HG03521 (cell line): ENCODE data around the gene KCTD17.

ENCODE experiments used
- ATAC-seq: cut with Tn5 transposase; IDR thresholded peaks from one replicate; pipeline ENCODE4 v1.9.1; 2021; ENCODE audit warnings: mild to moderate bottlenecking, moderate library complexity; ENCODE audit not compliant: unreplicated experiment

KCTD17 gene

DNA sequence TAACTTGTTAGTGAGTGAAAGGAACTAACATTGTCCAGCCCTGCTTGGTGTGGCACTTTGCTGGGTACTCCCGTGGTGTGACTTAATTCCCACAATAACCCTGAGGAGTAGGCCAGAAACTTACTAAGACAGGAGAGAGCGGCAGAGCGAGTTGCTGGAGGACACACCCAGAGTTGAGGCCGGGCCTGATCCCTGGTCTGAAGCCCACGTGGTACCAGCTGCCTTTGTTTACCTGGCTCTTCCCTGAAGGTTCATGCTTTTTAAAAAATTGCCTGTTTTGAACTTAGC lies 31.4 kb upstream of the KCTD17 start:
- no peak for ATAC-seq

- no peak for ATAC-seq
Observed at GRCh38 chr22:37021041-37021440, 30.5 kb upstream of the KCTD17 start.

- no peak for ATAC-seq
Observed at GRCh38 chr22:37021710-37022482, 29.6 kb upstream of the KCTD17 start.

DNA sequence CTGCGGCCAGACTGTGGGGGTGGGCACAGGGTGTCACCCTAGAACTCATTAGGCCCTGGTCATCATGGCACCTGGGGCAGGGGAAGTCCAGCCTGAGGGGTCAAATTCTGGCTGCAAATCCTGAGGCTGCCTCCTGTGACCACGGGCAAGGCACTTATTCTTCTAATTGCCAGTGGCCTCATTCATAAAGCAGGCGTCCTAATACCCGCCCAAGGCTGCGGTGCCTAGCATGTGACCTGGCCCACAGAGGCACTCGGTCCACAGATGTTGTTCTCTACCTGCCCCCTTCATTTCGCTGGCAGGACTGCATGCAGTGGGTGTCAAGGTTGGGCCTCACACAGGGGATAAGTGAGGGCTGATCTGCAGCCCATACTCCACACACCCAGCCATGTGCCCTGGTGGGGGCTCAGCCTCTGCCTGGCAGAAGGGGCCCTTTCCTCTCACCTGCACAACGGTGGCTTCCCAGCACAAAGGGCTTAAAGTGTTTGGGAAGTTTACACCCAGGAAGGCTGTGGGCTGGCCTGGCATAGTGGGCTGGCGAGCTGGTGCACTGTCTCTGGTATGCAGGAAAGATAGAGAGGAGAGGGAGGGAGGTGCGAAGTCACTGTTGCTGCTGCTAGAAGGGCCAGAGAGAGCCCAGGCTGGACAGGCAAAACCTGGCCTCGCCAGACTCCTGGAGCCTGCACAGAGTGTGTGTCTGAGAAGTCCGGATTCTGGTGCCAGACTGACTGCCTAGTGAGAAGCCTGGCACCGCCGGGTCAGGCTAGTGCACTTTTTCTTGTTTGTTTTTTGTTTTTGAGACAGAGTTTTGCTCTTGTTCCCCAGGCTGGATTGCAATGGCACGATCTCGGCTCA lies 28.8 kb upstream of the KCTD17 start:
- ATAC-seq: no peak

DNA sequence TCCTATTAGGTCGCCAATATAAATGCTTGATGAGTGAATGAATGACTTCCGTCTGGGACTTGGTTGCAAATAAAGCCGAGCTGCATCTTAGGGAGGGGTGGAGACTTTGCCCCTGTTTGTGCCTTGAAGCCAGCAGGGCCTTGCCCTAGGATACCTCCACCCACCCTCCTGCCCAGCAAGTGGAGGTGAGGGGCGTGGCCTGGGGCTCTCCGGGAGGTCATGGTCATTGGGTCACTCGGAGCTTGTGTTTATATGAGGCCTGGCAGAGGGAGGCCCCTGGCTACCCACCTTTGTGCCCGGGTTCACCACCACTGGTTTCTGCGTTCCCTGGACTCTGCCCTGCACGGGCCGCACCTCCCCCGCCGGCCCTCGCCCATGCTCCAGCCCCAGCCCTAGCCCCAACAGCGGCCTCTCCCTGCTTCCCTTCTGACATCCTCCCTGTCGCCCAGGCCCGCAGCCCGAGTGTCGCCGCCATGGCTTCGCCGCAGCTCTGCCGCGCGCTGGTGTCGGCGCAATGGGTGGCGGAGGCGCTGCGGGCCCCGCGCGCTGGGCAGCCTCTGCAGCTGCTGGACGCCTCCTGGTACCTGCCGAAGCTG lies 27.7 kb upstream of the KCTD17 start:
- no peak for ATAC-seq

- no peak for ATAC-seq
Observed at GRCh38 chr22:37024339-37025157, 27.0 kb upstream of the KCTD17 start.

- no peak for ATAC-seq
Observed at GRCh38 chr22:37025500-37026070, 26.0 kb upstream of the KCTD17 start.

GRCh38 chr22:37026325-37026724 lies 25.2 kb upstream of the KCTD17 start:
- ATAC-seq: no peak

GRCh38 chr22:37027556-37027955 lies 24.0 kb upstream of the KCTD17 start:
- no peak for ATAC-seq

DNA sequence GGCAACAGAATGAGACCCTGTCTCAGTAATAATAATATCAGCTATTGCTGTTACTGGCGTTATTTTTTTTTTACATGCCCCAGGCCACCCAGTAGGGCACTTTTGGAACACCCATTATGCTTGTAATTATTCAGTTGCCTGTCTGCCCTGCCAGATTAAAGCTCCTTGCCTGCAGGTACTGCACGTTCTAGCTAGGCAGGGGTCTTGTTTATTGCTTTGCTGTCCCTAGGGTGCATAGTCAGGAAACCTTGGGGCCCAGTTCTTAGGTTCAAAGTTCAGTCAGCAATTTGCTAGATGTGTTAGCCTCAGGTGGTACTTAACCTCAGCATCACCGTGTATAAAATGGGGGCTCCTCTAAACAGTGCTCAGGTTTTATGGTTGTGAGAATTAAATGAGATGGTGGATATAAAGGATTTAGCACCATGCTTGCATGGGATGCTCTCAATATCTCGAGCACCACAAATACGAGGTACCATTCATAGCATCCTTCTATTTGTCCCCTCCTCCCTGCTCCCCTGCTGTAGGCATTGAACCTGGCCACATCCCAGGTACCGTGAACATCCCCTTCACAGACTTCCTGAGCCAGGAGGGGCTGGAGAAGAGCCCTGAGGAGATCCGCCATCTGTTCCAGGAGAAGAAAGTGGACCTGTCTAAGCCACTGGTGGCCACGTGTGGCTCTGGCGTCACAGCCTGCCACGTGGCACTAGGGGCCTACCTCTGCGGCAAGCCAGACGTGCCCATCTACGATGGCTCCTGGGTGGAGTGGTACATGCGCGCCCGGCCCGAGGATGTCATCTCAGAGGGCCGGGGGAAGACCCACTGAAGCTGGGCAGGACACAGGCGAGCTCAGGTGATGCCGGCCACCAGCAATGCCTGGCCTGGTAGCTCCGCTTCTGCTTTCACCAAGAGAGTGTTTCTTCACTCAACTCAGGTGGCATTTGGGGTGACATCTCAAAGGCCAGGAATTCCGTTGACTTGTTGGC lies 22.6 kb upstream of the KCTD17 start:
- no peak for ATAC-seq

DNA sequence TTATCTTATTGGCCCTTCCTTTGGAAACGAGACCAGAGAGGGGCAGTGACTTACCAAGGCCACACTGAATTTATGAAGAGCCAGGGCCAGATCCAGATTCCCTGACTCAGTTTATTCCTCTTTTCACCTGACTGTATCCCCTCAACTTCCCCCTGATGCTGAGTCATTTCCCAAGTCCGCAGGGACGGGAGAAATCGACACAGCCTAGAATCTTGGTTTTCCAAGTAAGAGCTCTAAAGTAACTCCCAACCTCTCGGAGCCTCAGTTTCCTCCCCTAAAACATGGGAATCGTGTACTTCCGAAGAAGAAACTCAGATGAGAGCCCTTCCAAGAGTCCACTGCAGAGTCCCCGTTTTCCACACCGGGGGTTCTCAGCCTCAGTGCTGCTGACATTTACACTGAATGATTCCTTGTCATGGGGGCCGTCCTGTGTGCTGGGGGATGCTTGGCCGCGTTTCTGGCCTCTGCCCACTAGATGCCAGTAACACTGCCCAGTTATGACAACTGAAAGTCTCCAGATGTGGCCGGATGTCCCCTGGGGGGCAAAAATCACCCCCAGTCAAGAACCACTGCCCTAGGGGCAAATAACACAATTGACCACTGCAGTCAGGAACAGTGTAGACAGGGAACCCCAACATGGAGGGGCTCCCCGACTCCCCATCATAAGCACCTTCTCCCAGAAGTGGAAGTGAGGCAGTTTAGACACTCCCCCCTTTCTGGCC lies 20.8 kb upstream of the KCTD17 start:
- ATAC-seq: no peak

DNA sequence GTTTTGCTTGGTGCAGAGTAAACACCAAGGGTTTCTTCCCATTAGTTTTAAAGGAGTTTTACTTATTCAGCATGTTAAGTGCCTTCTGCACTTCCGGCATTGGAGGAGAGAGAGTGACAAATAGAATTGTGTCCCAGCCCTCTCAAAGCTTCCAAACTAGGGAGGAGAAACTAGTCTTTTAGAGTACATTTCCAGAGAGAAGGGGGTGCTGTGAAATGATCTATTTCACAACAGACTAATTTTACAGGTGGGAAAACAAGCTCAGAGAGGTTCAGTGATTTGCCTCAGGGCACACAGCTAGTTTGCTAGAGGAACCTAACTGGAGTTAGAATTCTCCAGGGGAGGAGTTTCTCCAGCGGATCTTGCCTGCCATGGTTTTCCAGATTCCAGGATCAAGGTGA lies 19.4 kb upstream of the KCTD17 start:
- ATAC-seq: no peak

- no peak for ATAC-seq
Observed at GRCh38 chr22:37032535-37033460, 18.7 kb upstream of the KCTD17 start.

DNA sequence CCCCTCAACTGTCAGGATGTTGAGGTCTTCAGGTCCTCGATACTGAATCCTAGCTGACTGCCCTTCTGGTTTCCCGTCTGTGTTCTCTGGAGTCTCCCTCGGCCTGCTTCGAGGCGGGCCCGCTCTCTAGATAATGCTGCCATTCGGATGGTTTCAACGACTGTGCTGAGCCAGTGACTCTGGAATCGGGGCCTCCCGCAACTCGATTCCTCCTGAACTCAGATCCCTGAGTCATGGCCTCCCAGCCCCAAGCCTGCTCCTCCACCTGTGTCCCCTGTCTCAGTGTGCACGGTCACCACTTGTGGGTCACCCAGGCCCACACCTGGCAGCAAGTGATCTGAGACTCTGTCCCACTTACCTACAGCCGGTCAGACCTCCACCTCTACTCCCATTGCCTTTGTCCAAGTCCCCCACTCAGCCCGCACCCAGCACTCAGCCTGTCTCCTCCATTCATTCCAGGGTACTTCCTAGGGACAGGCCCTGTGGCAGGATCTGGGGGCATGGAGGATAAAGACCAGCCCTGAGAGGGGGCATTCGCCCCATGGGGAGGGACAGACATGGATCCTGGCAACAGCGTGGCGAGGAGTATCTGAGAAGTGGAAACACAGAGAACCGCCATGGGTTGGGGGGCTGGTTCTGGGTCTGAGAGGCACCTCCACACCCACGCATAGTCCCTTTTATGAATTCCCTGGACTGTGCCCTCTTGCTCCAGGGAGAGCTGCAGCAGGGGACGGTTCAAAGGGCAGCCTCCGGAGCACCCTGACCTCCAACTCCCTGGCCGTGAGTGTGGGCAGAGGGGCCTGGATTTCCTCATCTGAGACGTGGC lies 17.7 kb upstream of the KCTD17 start:
- no peak for ATAC-seq

- ATAC-seq: no peak
Observed at GRCh38 chr22:37036655-37037377, 14.7 kb upstream of the KCTD17 start.

DNA sequence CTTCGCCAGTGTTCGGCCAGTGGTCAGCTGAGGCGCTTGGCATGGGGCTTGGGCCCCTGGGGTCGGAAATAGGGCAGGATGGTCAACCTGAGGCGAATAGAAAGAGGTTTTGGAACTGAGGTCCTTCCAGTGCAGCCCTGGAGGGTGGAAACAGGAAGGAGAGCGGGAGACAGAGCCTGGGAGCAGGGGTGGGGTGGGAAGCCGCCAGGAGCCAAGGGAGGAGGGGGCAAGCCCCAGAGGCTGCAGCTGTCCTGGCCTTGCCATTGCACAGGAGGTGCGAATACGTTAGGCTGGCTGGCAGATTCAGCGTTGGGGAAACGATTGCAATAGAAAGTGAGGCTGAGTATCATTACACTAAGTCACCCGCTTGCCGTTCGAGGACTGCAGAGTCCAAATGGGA lies 13.9 kb upstream of the KCTD17 start:
- no peak for ATAC-seq
